Uterus (tissue), 4 donors: Measurements from ENCODE around the gene MTURN. TPM values are rescaled to one million over a fixed set of nuclear protein-coding genes. Genes with fewer than 3 reads are reported as not detected.

Experiments used
- DNase-seq, 2 donors: peaks; one replicate each; pipeline ENCODE4 v3.0.0-alpha.2; 2019 to 2020
- H3K27ac ChIP-seq, 2 donors: fragments of 200-600 bp; sonication (generic); 1 replicate in 1 of 2; 2 replicates in 1 of 2; pipeline ENCODE4 v1.5.1; 2016 to 2018
- H3K27me3 ChIP-seq, 2 donors: fragments of 200-600 bp; sonication (generic); one replicate each; pipeline ENCODE4 v1.5.1; 2018 to 2019; ENCODE audit warnings: control low read depth in 1 of 2
- H3K36me3 ChIP-seq, 2 donors: fragments of 200-600 bp; sonication (generic); one replicate each; pipeline ENCODE4 v1.5.1; 2019; ENCODE audit warnings: control low read depth in 1 of 2
- H3K4me1 ChIP-seq, 2 donors: fragments of 200-600 bp; sonication (generic); one replicate each; pipeline ENCODE4 v1.5.1; 2018 to 2019; ENCODE audit warnings: control low read depth in 1 of 2
- H3K4me3 ChIP-seq, 2 donors: fragments of 200-600 bp; sonication (generic); 1 replicate in 1 of 2; 2 replicates in 1 of 2; pipeline ENCODE4 v1.5.1; 2018 to 2019; ENCODE audit warnings: mild to moderate bottlenecking in 1 of 2
- H3K9me3 ChIP-seq, 2 donors: fragments of 200-600 bp; sonication (generic); one replicate each; pipeline ENCODE4 v1.5.1; 2019; ENCODE audit warnings: control low read depth in 1 of 2
- POLR2A ChIP-seq, 2 donors: fragments of 450-650 bp; IDR thresholded peaks; one replicate each; pipeline ENCODE4 v1.6.1; 2016; ENCODE audit warnings: antibody characterized with exemption in 2 of 2, mild to moderate bottlenecking in 1 of 2, moderate library complexity in 1 of 2
- intact Hi-C: fragments of 100-400 bp; cut with DNase I; formaldehyde crosslinking; loops from one replicate; pipeline ENCODE4 v1.15.1; 2023; ENCODE audit warnings: low total_unique reads
- total RNA-seq, 4 donors: library from RNA; depleted of rRNA in 3 of 4; stranded (reverse); fragments of >200 nt in 3 of 4; gene quantifications; one replicate each; pipeline versions ENCODE4 v1.1.0 to v1.2.4, GENCODE V29; 2014 to 2023
- TF ChIP-seq, protein P1 (sequence below), 4 experiments: fragments of 200-600 bp in 2 of 4; fragments of 450-650 bp in 2 of 4; sonication (generic) in 2 of 4; IDR thresholded peaks; one replicate each; pipeline ENCODE4 v1.5.1; 2016 to 2019; ENCODE audit warnings: antibody characterized with exemption in 4 of 4, mild to moderate bottlenecking in 2 of 4, moderate library complexity in 1 of 4
- donor health status: DM: yes; HTN: yes; CAD: no.

MTURN gene
- total RNA-seq, 4 donors from 2014 or later: 45.1 to 75.9 (median 53.1) TPM

GRCh38 chr7:30165590-30165989, 30.8 kb downstream of the MTURN start:
- H3K4me3 ChIP-seq: no peak overlapping the region
- no peak for TF ChIP-seq POLR2A (IDR thresholded peaks at IDR 0.05)
- TF ChIP-seq, protein P1, sequence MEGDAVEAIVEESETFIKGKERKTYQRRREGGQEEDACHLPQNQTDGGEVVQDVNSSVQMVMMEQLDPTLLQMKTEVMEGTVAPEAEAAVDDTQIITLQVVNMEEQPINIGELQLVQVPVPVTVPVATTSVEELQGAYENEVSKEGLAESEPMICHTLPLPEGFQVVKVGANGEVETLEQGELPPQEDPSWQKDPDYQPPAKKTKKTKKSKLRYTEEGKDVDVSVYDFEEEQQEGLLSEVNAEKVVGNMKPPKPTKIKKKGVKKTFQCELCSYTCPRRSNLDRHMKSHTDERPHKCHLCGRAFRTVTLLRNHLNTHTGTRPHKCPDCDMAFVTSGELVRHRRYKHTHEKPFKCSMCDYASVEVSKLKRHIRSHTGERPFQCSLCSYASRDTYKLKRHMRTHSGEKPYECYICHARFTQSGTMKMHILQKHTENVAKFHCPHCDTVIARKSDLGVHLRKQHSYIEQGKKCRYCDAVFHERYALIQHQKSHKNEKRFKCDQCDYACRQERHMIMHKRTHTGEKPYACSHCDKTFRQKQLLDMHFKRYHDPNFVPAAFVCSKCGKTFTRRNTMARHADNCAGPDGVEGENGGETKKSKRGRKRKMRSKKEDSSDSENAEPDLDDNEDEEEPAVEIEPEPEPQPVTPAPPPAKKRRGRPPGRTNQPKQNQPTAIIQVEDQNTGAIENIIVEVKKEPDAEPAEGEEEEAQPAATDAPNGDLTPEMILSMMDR (IDR thresholded peaks at IDR 0.05): no peak
- no peak for DNase-seq
- H3K27me3 ChIP-seq: no peaks in the 10 kb centered on the region
- no peaks in the 10 kb centered on the region for H3K4me1 ChIP-seq
- no peaks in the 10 kb centered on the region for H3K9me3 ChIP-seq
- H3K36me3 ChIP-seq: no peaks in the 10 kb centered on the region
- intact Hi-C loops: no loop called here
- H3K27ac ChIP-seq: no peak overlapping the region

- no peak for TF ChIP-seq POLR2A (IDR thresholded peaks at IDR 0.05)
- TF ChIP-seq, protein P1 (IDR thresholded peaks at IDR 0.05): no peak
- DNase-seq: no peak
- intact Hi-C loops: no loop called here
- Histone ChIP-seq H3K9me3 (no peaks in the 10 kb centered on the region), H3K4me3 (no peak overlapping the region), H3K36me3 (no peaks in the 10 kb centered on the region), H3K4me1 (no peaks in the 10 kb centered on the region), H3K27ac (no peak overlapping the region), H3K27me3 (no peaks in the 10 kb centered on the region)
Measured at GRCh38 chr7:30166155-30166840, 31.5 kb downstream of the MTURN start.

DNA sequence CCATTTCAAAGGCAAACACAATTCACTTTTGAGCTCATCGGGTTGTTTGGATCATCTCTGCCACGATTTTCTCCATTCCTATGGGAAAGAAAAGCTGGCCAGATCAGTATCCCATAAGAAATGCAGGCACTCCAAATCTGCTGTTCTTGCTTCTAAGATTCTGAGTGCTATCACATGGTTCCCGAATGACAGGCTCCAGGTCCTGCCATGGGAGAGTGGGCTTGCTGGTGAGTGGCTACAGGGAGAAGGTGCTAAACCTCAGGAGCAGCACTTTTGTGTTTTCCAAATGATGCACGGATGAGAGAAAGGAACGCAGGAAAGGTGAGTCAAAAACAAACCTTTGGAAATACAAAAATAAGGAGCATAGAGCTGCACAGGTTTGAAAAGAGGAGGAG, 32.1 kb downstream of the MTURN start:
- no peak overlapping the region for H3K27ac ChIP-seq
- intact Hi-C loops: no loop called here
- no peaks in the 10 kb centered on the region for H3K36me3 ChIP-seq
- no peak overlapping the region for H3K4me3 ChIP-seq
- H3K9me3 ChIP-seq: no peaks in the 10 kb centered on the region
- H3K27me3 ChIP-seq: no peaks in the 10 kb centered on the region
- H3K4me1 ChIP-seq: no peaks in the 10 kb centered on the region
- TF ChIP-seq POLR2A (IDR thresholded peaks at IDR 0.05): no peak
- TF ChIP-seq, protein P1 (IDR thresholded peaks at IDR 0.05): no peak
- no peak for DNase-seq

DNA sequence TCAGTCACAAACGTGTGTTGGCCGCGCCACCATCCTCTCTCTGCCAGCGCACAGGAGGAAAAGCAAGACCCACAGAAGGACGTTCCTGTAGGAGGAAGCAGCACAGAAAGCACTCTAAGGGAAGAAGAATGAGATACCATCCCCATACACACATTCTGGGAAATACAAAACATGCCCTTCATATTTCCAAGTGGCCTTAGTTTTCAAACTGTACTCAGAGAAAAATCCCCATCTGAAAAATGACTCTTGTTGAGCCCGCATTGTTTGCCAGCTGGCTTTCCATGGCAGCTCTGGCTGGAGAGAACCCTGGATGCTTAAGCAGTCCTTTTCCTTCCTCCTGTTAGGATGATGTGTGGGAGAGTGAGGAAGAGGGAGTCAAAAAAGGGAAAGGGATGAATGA, 33.1 kb downstream of the MTURN start:
- Histone ChIP-seq H3K4me1 (no peaks in the 10 kb centered on the region), H3K27me3 (no peaks in the 10 kb centered on the region), H3K9me3 (no peaks in the 10 kb centered on the region), H3K36me3 (no peaks in the 10 kb centered on the region), H3K27ac (no peak overlapping the region), H3K4me3 (no peak overlapping the region)
- intact Hi-C loops: no loop called here
- TF ChIP-seq, protein P1 (IDR thresholded peaks at IDR 0.05): no peak
- TF ChIP-seq POLR2A (IDR thresholded peaks at IDR 0.05): no peak
- no peak for DNase-seq

DNA sequence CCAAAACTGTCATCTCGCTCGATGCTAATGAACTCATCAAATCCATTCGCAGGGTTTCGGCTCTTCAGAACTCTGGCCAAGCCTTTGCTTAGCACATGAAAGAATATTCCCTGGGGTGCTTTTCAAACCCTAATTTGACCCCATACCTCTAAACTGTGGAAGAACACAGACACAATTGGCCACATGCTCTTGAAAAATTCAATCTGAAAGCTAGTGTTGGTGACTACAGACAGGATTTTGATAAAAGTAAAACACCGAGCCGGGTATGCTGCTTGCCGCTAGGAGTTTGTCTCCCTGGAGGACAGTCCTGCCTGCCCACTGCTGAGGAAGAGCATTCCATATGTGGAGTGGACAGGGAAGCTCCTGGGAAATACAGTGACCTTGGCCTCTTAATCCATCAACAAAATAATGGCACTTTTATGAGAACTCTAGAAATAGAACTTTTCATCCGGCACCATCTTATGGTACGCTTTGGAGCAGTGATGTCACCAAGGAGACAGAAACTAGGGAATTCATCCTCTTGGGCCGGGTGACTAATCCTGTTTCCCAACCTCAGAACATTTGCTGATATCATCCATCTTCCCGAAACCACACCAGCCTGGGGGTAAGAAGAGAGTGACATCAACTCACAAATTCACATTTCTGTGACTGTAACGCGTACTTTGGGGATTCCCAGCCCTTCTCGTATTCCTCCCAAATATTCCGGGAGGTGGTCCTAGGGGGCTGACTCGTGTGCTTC, 34.2 kb downstream of the MTURN start:
- Histone ChIP-seq H3K4me3 (no peak overlapping the region), H3K27me3 (no peaks in the 10 kb centered on the region), H3K27ac (peak overlapping the region; percentile 41 to 56), H3K9me3 (no peaks in the 10 kb centered on the region), H3K4me1 (no peaks in the 10 kb centered on the region), H3K36me3 (no peaks in the 10 kb centered on the region)
- TF ChIP-seq POLR2A (IDR thresholded peaks at IDR 0.05): no peak
- TF ChIP-seq, protein P1 (IDR thresholded peaks at IDR 0.05): peak in 1 of 4 experiments; percentile 30
- intact Hi-C loops: no loop called here
- peak; percentile 37 to 60 for DNase-seq
